Measurements from ENCODE around the gene MIGA2. TPM values are rescaled to one million over a fixed set of nuclear protein-coding genes. Genes with fewer than 3 reads are reported as not detected.

The MIGA2 gene
- total RNA-seq, 4 donors from 2014 or later, result 16.2 to 38.3 (median 24.6) TPM

GRCh38 chr9:129100383-129101169, 64.2 kb downstream of the MIGA2 start:
- 59% methylated on average over 10 of the region's 28 CpGs; no CpG with 5 or more reads in 1 of the 2 donors for WGBS, 2 donors (ENCODE audit: low coverage in 1 of 2)
- H3K4me1 ChIP-seq, result no peaks in the 10 kb centered on the region
- H3K27ac ChIP-seq, result no peak overlapping the region
- no peaks in the 10 kb centered on the region for H3K27me3 ChIP-seq
- no peaks in the 10 kb centered on the region for H3K9me3 ChIP-seq
- H3K36me3 ChIP-seq, result peaks cover 0 to 83% of the 10 kb centered on the region in 2 donors
- no peak overlapping the region for H3K4me3 ChIP-seq
- peak; percentile 20 for ATAC-seq
- TF ChIP-seq CTCF (IDR thresholded peaks at IDR 0.05) (no peak), EP300 (IDR thresholded peaks at IDR 0.05) (no peak), POLR2A (IDR thresholded peaks at IDR 0.05) (no peak), POLR2AphosphoS5 (IDR thresholded peaks at IDR 0.05) (no peak)

GRCh38 chr9:129101279-129101678, 64.9 kb downstream of the MIGA2 start:
- Histone ChIP-seq H3K36me3 (peaks cover 0 to 83% of the 10 kb centered on the region in 2 donors), H3K27me3 (no peaks in the 10 kb centered on the region), H3K9me3 (no peaks in the 10 kb centered on the region), H3K4me3 (no peak overlapping the region), H3K27ac (no peak overlapping the region), H3K4me1 (no peaks in the 10 kb centered on the region)
- no peak for ATAC-seq
- 83 to 88% methylated on average over 6 to 7 of the region's 7 CpGs for WGBS, 2 donors (ENCODE audit: low coverage in 1 of 2)
- TF ChIP-seq CTCF (IDR thresholded peaks at IDR 0.05), result no peak
- TF ChIP-seq POLR2A (IDR thresholded peaks at IDR 0.05), result no peak

DNA sequence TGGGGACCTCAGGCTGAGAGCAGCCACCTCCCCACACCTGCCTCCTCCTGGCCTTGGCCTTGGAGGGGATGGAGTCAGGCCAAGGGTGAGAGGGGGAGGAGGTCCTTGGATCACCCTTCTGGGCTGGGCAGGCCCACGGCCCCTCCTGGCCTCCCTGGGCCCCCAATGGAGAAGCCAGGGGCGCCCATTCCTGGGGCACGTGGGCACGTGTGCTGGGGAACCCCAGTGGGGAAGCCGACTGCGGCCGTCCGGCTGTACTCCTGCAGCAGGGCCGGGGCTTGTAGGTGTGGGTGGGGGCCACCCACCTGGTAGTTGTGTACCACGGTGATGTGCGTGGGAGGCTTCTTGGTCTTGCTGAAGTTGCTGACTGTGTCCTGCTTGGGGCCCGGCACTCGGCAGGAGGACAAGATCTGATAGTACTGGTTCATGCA, 65.7 kb downstream of the MIGA2 start:
- Histone ChIP-seq H3K4me1 (no peaks in the 10 kb centered on the region), H3K27me3 (no peaks in the 10 kb centered on the region), H3K9me3 (no peaks in the 10 kb centered on the region), H3K4me3 (no peak overlapping the region), H3K27ac (no peak overlapping the region), H3K36me3 (peaks cover 0 to 83% of the 10 kb centered on the region in 2 donors)
- no CpG with 5 or more reads among the region's 13 CpGs for WGBS, 2 donors (ENCODE audit: low coverage in 1 of 2)
- TF ChIP-seq EP300 (IDR thresholded peaks at IDR 0.05), result no peak
- no peak for TF ChIP-seq POLR2A (IDR thresholded peaks at IDR 0.05)
- no peak for TF ChIP-seq CTCF (IDR thresholded peaks at IDR 0.05)
- no peak for TF ChIP-seq POLR2AphosphoS5 (IDR thresholded peaks at IDR 0.05)
- ATAC-seq, result no peak

- no peak for ATAC-seq
Measured at GRCh38 chr9:129102791-129103594, 66.6 kb downstream of the MIGA2 start.

More at GRCh38 chr9:129102791-129103594, 66.6 kb downstream of the MIGA2 start:
- H3K27me3 ChIP-seq, result no peaks in the 10 kb centered on the region
- no peaks in the 10 kb centered on the region for H3K9me3 ChIP-seq
- no peak overlapping the region for H3K27ac ChIP-seq
- TF ChIP-seq CTCF (IDR thresholded peaks at IDR 0.05) (peak in 3 of 4 experiments; percentile 35 to 39 (median 37)), POLR2A (IDR thresholded peaks at IDR 0.05) (no peak)
- peaks cover 0 to under 1% (median 0%) of the 10 kb centered on the region in 3 donors for H3K4me1 ChIP-seq
- H3K36me3 ChIP-seq, result peaks cover 0 to 83% of the 10 kb centered on the region in 2 donors
- H3K4me3 ChIP-seq, result no peak overlapping the region
- WGBS, 2 donors (ENCODE audit: low coverage in 1 of 2), result 40% methylated on average over 1 of the region's 14 CpGs; no CpG with 5 or more reads in 1 of the 2 donors
